ENCODE data around the gene HOXD12.

DNA sequence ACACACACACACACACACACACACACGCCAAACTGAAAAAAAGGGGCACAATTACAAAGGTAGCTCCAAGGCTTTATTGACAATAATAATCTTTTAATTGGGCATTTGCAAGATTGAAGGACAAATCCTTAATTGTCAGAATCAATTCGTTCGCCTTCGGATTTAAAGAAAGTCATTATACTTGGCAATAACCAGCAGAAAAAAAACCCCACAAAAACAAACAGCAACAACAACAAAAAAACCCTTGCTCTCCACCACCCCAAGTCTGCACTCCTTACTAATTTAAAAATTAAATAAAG lies 28.1 kb downstream of the HOXD12 start:
- no peak for TF ChIP-seq POLR2A (IDR thresholded peaks at IDR 0.05)
- TF ChIP-seq, protein P1, sequence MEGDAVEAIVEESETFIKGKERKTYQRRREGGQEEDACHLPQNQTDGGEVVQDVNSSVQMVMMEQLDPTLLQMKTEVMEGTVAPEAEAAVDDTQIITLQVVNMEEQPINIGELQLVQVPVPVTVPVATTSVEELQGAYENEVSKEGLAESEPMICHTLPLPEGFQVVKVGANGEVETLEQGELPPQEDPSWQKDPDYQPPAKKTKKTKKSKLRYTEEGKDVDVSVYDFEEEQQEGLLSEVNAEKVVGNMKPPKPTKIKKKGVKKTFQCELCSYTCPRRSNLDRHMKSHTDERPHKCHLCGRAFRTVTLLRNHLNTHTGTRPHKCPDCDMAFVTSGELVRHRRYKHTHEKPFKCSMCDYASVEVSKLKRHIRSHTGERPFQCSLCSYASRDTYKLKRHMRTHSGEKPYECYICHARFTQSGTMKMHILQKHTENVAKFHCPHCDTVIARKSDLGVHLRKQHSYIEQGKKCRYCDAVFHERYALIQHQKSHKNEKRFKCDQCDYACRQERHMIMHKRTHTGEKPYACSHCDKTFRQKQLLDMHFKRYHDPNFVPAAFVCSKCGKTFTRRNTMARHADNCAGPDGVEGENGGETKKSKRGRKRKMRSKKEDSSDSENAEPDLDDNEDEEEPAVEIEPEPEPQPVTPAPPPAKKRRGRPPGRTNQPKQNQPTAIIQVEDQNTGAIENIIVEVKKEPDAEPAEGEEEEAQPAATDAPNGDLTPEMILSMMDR (IDR thresholded peaks at IDR 0.05), result no peak

All from prostate gland (tissue), 2 donors.